GM12878 (cell line): ENCODE results near the gene CYP4F3. TPM values are rescaled to one million over a fixed set of nuclear protein-coding genes. Genes with fewer than 3 reads are reported as not detected.

Experiments used
- ATAC-seq: fragments of 200-7000 bp; cut with Tn5 transposase; 3 replicates; pipeline ENCODE4 v1.9.1; 2020; ENCODE audit warnings: mild to moderate bottlenecking, moderate library complexity
- BruUV-seq: library from RNA; stranded (reverse); fragments of 400-500 nt; replicated peaks from 2 replicates; lab custom pipeline; 2021; lab: Mats Ljungman, UMichigan
- CTCF ChIA-PET: fragments of 300-600 bp; sonication (Branson Sonifier 250); formaldehyde crosslinking; extraction: SDS; loops from one replicate; lab custom pipeline; 2021; ENCODE audit warnings: inconsistent platforms; lab: Yijun Ruan, JAX
- POLR2A ChIA-PET: fragments of 350-600 bp; formaldehyde crosslinking; extraction: SDS; loops from one replicate; lab custom pipeline; 2021; ENCODE audit warnings: inconsistent platforms; lab: Charles Lee
- RAD21 ChIA-PET: fragments of 300-600 bp; sonication (Branson Sonifier 250); formaldehyde crosslinking; loops from one replicate; lab custom pipeline; 2023; ENCODE audit warnings: antibody characterized with exemption; ENCODE audit not compliant: unreplicated experiment; lab: Charles Lee
- SMC1A ChIA-PET: fragments of 300-600 bp; sonication (Branson Sonifier 250); formaldehyde crosslinking; loops from one replicate; lab custom pipeline; 2023; ENCODE audit not compliant: unreplicated experiment, uncharacterized antibody; lab: Charles Lee
- DNase-seq: peaks from one replicate; pipeline ENCODE4 v3.0.0-alpha.2; 2011; ENCODE audit warnings: low read depth, low spot score
- FAIRE-seq: peaks from 3 replicates; lab custom pipeline; 2011; peaks lifted over from hg19 to GRCh38; lab: Jason Lieb, UNC
- H2AFZ ChIP-seq: 2 replicates; pipeline ENCODE4 v1.6.0; 2011; ENCODE audit warnings: low read depth, low read length, control low read depth; ENCODE audit not compliant: control insufficient read depth
- H3K27ac ChIP-seq: 2 replicates; pipeline ENCODE4 v1.5.1; 2011; ENCODE audit warnings: control low read depth; ENCODE audit not compliant: control insufficient read depth, insufficient read depth
- H3K27me3 ChIP-seq, 2 experiments: replicated peaks in 1 of 2; 2 replicates each; pipeline versions ENCODE4 v1.6.0 to v1.6.1; 2011; ENCODE audit warnings: low read length in 1 of 2; ENCODE audit not compliant: control insufficient read depth in 2 of 2, insufficient read depth in 2 of 2
- H3K36me3 ChIP-seq, 2 experiments: 2 replicates each; pipeline ENCODE4 v1.5.1; 2011; ENCODE audit warnings: low read length in 1 of 2; ENCODE audit not compliant: control insufficient read depth in 2 of 2, insufficient read depth in 2 of 2
- H3K4me1 ChIP-seq: 2 replicates; pipeline ENCODE4 v1.6.1; 2011; ENCODE audit warnings: mild to moderate bottlenecking, low read length, moderate library complexity, mixed read lengths; ENCODE audit not compliant: control insufficient read depth, insufficient read depth
- H3K4me2 ChIP-seq: 2 replicates; pipeline ENCODE4 v1.6.0; 2011; ENCODE audit warnings: control low read depth; ENCODE audit not compliant: control insufficient read depth, insufficient read depth
- H3K4me3 ChIP-seq: fragments of 200-600 bp; sonication (generic); 2 replicates; pipeline ENCODE4 v1.5.1; 2016
- H3K79me2 ChIP-seq: 2 replicates; pipeline ENCODE4 v1.6.0; 2011; ENCODE audit warnings: low read length; ENCODE audit not compliant: control insufficient read depth, insufficient read depth
- H3K9ac ChIP-seq: 2 replicates; pipeline ENCODE4 v1.8.0; 2011; ENCODE audit warnings: low read length, control low read depth, mixed read lengths; ENCODE audit not compliant: control insufficient read depth, insufficient read depth
- H3K9me3 ChIP-seq: replicated peaks from 3 replicates; pipeline ENCODE4 v1.5.1; 2011; ENCODE audit warnings: mild to moderate bottlenecking, low read length; ENCODE audit not compliant: control insufficient read depth, insufficient read depth
- H4K20me1 ChIP-seq: 2 replicates; pipeline ENCODE4 v1.6.0; 2011; ENCODE audit not compliant: control insufficient read depth, insufficient read depth
- ASH2L ChIP-seq: fragments of 300-600, 200-600 bp; sonication (generic); IDR thresholded peaks from 2 replicates; pipeline ENCODE4 v1.6.1; 2017; ENCODE audit warnings: low read depth, mild to moderate bottlenecking, borderline replicate concordance
- BACH1 ChIP-seq: fragments of 450-650 bp; IDR thresholded peaks from 2 replicates; pipeline ENCODE4 v1.6.1; 2017; ENCODE audit warnings: mild to moderate bottlenecking, borderline replicate concordance
- CREM ChIP-seq: IDR thresholded peaks from 2 replicates; pipeline ENCODE4 v1.6.1; 2014; ENCODE audit warnings: antibody characterized with exemption, low read depth
- E4F1 ChIP-seq: fragments of 450-650 bp; IDR thresholded peaks from 2 replicates; pipeline ENCODE4 v1.6.1; 2018; ENCODE audit warnings: borderline replicate concordance, mild to moderate bottlenecking; ENCODE audit not compliant: partially characterized antibody
- FOS ChIP-seq: IDR thresholded peaks from 3 replicates; pipeline ENCODE4 v1.6.1; 2011; ENCODE audit warnings: borderline replicate concordance; ENCODE audit not compliant: insufficient read length; ENCODE audit errors: extremely low read depth
- GATAD2B ChIP-seq: fragments of 450-650 bp; conservative IDR thresholded peaks from 2 replicates; pipeline ENCODE4 v1.6.1; 2017; ENCODE audit warnings: low read depth, mild to moderate bottlenecking, moderate library complexity
- HDGF ChIP-seq: fragments of 450-650 bp; IDR thresholded peaks from 2 replicates; pipeline ENCODE4 v1.6.1; 2016; ENCODE audit warnings: antibody characterized with exemption
- IKZF1 ChIP-seq: fragments of 450-650 bp; conservative IDR thresholded peaks from 2 replicates; pipeline ENCODE4 v1.6.1; 2017; ENCODE audit warnings: antibody characterized with exemption, mild to moderate bottlenecking
- JUNB ChIP-seq: IDR thresholded peaks from 2 replicates; pipeline ENCODE4 v1.6.1; 2016; ENCODE audit warnings: antibody characterized with exemption, mild to moderate bottlenecking
- MTA2 ChIP-seq: fragments of 450-650 bp; IDR thresholded peaks from 2 replicates; pipeline ENCODE4 v1.6.1; 2016; ENCODE audit warnings: low read depth, mild to moderate bottlenecking, moderate library complexity
- NR2C2 ChIP-seq: IDR thresholded peaks from 2 replicates; pipeline ENCODE4 v1.6.1; 2011; ENCODE audit warnings: borderline replicate concordance, low read depth; ENCODE audit not compliant: control insufficient read depth, insufficient read length
- PAX8 ChIP-seq: fragments of 450-650 bp; IDR thresholded peaks from 2 replicates; pipeline ENCODE4 v1.6.1; 2017; ENCODE audit warnings: mild to moderate bottlenecking, moderate library complexity
- POLR2AphosphoS5 ChIP-seq: IDR thresholded peaks from 2 replicates; pipeline ENCODE4 v1.6.1; 2011; ENCODE audit warnings: mild to moderate bottlenecking, low read length, inconsistent platforms
- REST ChIP-seq: IDR thresholded peaks from 2 replicates; pipeline ENCODE4 v1.6.1; 2012; ENCODE audit warnings: mild to moderate bottlenecking, low read depth, low read length
- SREBF1 ChIP-seq: IDR thresholded peaks from 2 replicates; pipeline ENCODE4 v1.6.1; 2012; ENCODE audit warnings: mild to moderate bottlenecking, low read length
- ZBTB33 ChIP-seq: fragments of 450-650 bp; IDR thresholded peaks from 2 replicates; pipeline ENCODE4 v1.6.1; 2017; ENCODE audit warnings: mild to moderate bottlenecking
- WGBS: methylation state at CpG from one replicate; pipeline ENCODE4 v1.1.6; 2016; ENCODE audit warnings: low lambda C conversion rate; ENCODE audit not compliant: insufficient replicate concordance, insufficient coverage; ENCODE audit errors: missing lambda C conversion rate; 5-methylcytosine and 5-hydroxymethylcytosine counted together
- in situ Hi-C: fragments of 300-500 bp; cut with MboI; formaldehyde crosslinking; loops from 9 replicates; pipeline ENCODE4 v1.14.3; 2018; ENCODE audit warnings: mixed read lengths
- intact Hi-C: fragments of 100-400 bp; cut with micrococcal nuclease; formaldehyde crosslinking; loops from one replicate; pipeline ENCODE4 v1.14.2; 2022; ENCODE audit not compliant: unreplicated experiment
- polyA plus RNA-seq, 11 experiments: library from polyadenylated mRNA; depleted of rRNA in 4 of 11; unstranded in 6 of 11; stranded (reverse) in 5 of 11; fragments of >200 nt; fragmentation: Nextera tagmentation in 4 of 11; fragmentation: Illumina TruSeq in 1 of 11; extraction: Ambion mirVana in 4 of 11; extraction: Trizol in 1 of 11; gene quantifications; 1 replicate in 1 of 11; 2 replicates in 10 of 11; pipeline versions ENCODE4 v1.2.1 to v1.2.3, GENCODE V29; 2011 to 2016; ENCODE audit warnings: inconsistent platforms in 2 of 11, missing spikeins in 2 of 11, low read depth in 1 of 11
- total RNA-seq, 4 experiments: library from RNA; depleted of rRNA in 3 of 4; stranded (reverse); fragments of >200 nt in 3 of 4; fragmentation: Illumina TruSeq in 1 of 4; extraction: Trizol in 1 of 4; gene quantifications; 2 replicates each; pipeline versions ENCODE4 v1.2.1 to v1.2.3, GENCODE V29; 2013 to 2021

CYP4F3 gene
- total and polyA plus RNA-seq, 10 of the 15 experiments (the other 5 are each of a cell fraction or from before 2014, with no cell fraction given) = 0.08 to 4.7 (median 1.2) TPM

- TF ChIP-seq FOS (no peak), SREBF1 (no peak), PAX8 (no peak), POLR2AphosphoS5 (no peak), ASH2L (no peak), REST (no peak), MTA2 (no peak), NR2C2 (no peak)
These were observed 27.4 kb upstream of the CYP4F3 start (continued) for GRCh38 chr19:15613338-15613737.

- Histone ChIP-seq H2AFZ (no peak within 1 kb of the TSS), H3K79me2 (no peaks in the 10 kb centered on the region), H3K27ac (no peak within 1 kb of the TSS), H3K4me3 (no peak within 1 kb of the TSS), H3K4me2 (no peak within 1 kb of the TSS), H4K20me1 (no peaks in the 10 kb centered on the region), H3K4me1 (no peaks in the 10 kb centered on the region), H3K27me3 (no peaks in the 10 kb centered on the region; a peak in 2 of 4 replicates), H3K9ac (no peak within 1 kb of the TSS), H3K36me3 (no peaks in the 10 kb centered on the region), H3K9me3 (no peaks in the 10 kb centered on the region)
- RAD21 ChIA-PET = no interaction called here
- POLR2A ChIA-PET = no interaction called here
- FAIRE-seq = no peak
- intact Hi-C loops = no loop called here
- SMC1A ChIA-PET = no interaction called here
- 9% methylated on average over 8 of the region's 8 CpGs for WGBS
- no TSS peak for BruUV-seq
- in situ Hi-C loops = no loop called here
- DNase-seq = no peak
- ATAC-seq = no peak
- CTCF ChIA-PET = no interaction called here
- no peak for TF ChIP-seq E4F1
- TF ChIP-seq BACH1 = no peak
- TF ChIP-seq JUNB = no peak
- TF ChIP-seq CREM = no peak
- TF ChIP-seq NR2C2 = no peak
- no peak for TF ChIP-seq GATAD2B
- TF ChIP-seq ZBTB33 = no peak
- no peak for TF ChIP-seq HDGF
- no peak for TF ChIP-seq IKZF1
These were observed 26.0 kb upstream of the CYP4F3 start, which contains the start of gene CYP4F8 for GRCh38 chr19:15614507-15615379. TSS of gene CYP4F8 (plus strand) at chr19:15615218. CDS start at chr19:15615617, 399 bp downstream.
